Measurements from ENCODE around the gene ABI3BP. TPM values are rescaled to one million over a fixed set of nuclear protein-coding genes. Genes with fewer than 3 reads are reported as not detected.

ABI3BP gene
- total RNA-seq, 1 donor from 2014 or later: 91.1 TPM

DNA sequence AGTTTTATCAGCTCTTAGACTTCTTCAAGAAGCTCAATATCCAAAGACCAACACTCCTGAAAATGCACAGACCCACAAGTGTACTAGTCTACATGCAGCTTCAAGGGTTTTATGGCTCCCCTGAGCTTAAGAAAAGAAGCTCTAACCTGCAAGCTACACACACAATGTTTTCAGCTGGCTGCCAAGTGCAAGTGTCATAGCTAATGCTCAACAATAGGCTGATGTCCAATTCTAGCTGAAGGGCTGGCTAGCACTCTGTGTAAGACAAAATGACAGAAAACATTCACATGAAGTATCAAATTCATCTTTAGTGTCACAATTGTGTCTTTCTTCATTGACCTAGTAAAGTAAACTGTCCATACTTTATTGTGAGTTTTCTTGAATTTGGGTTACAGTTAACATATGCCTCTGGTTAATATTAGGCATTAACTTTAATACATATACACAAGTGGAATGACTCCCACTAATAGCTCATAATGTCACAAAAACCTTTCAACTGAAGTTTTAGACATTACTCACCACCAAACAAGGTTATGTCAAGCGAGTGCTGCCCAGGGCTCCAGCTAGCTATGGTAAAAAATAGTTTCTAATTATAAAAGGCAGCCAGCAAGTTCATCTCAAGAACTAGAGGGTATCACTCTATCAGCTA is 15.1 kb downstream of the ABI3BP start:
- Histone ChIP-seq H3K27ac (peak overlapping the region; percentile 30), H3K9me3 (no peaks in the 10 kb centered on the region), H3K36me3 (no peaks in the 10 kb centered on the region), H3K4me3 (no peak overlapping the region), H3K4me1 (peaks cover 48% of the 10 kb centered on the region), H3K27me3 (no peaks in the 10 kb centered on the region)
- intact Hi-C loops (cut with DNase I): no loop called here
- no peak for DNase-seq (ENCODE audit: extremely low spot score in 2 of 2)
- TF ChIP-seq POLR2A (IDR thresholded peaks at IDR 0.05) (no peak), POLR2AphosphoS5 (IDR thresholded peaks at IDR 0.05; ENCODE audit: insufficient read depth in 1 of 2, low read depth in 1 of 2) (no peak)
- TF ChIP-seq, protein P1, sequence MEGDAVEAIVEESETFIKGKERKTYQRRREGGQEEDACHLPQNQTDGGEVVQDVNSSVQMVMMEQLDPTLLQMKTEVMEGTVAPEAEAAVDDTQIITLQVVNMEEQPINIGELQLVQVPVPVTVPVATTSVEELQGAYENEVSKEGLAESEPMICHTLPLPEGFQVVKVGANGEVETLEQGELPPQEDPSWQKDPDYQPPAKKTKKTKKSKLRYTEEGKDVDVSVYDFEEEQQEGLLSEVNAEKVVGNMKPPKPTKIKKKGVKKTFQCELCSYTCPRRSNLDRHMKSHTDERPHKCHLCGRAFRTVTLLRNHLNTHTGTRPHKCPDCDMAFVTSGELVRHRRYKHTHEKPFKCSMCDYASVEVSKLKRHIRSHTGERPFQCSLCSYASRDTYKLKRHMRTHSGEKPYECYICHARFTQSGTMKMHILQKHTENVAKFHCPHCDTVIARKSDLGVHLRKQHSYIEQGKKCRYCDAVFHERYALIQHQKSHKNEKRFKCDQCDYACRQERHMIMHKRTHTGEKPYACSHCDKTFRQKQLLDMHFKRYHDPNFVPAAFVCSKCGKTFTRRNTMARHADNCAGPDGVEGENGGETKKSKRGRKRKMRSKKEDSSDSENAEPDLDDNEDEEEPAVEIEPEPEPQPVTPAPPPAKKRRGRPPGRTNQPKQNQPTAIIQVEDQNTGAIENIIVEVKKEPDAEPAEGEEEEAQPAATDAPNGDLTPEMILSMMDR (IDR thresholded peaks at IDR 0.05): no peak

DNA sequence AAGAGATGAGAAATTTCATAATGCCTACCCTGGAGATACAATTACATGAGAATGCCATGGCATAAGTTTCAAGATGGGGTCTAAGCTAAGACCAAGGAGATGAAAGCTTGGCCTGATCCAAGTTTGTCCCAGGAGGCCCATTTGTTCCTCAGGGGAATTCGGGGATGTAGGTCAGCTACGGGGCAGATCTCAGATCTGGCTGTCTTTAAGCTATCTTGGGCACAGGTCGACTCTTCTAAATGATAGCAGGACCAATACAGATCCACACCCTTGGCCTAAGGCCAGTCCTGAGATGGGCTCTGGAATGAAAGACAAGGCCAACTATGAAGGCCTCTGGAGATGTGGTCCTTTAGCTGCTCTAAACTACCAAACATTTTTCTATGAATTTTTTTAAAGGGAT is 16.6 kb downstream of the ABI3BP start:
- H3K27me3 ChIP-seq: no peaks in the 10 kb centered on the region
- DNase-seq (ENCODE audit: extremely low spot score in 2 of 2): no peak
- TF ChIP-seq, protein P1 (IDR thresholded peaks at IDR 0.05): no peak
- TF ChIP-seq POLR2A (IDR thresholded peaks at IDR 0.05) (no peak), POLR2AphosphoS5 (IDR thresholded peaks at IDR 0.05; ENCODE audit: insufficient read depth in 1 of 2, low read depth in 1 of 2) (no peak)
- no peak overlapping the region for H3K4me3 ChIP-seq
- peaks cover 39% of the 10 kb centered on the region for H3K4me1 ChIP-seq
- intact Hi-C loops (cut with DNase I): no loop called here
- no peak overlapping the region for H3K27ac ChIP-seq
- no peaks in the 10 kb centered on the region for H3K9me3 ChIP-seq
- no peaks in the 10 kb centered on the region for H3K36me3 ChIP-seq

DNA sequence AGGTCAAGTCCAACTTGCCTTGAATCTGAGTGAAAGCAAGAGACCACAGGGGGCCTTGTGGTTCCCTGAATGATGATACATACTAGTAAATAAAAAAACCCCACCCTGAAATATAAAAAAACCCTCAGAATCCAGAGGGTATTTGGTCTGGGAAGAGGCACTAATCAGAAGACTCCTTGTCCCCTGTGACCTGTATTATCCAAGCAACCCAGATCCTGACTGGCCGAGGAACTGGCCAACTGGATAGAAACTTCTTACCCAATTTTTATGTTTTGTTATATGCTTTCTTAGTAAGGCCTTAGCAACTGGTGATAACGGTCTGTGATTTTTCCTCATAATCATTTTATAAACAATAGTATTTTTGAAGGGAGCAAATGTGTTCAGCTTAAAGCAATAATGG is 17.5 kb downstream of the ABI3BP start:
- no peaks in the 10 kb centered on the region for H3K27me3 ChIP-seq
- intact Hi-C loops (cut with DNase I): no loop called here

DNA sequence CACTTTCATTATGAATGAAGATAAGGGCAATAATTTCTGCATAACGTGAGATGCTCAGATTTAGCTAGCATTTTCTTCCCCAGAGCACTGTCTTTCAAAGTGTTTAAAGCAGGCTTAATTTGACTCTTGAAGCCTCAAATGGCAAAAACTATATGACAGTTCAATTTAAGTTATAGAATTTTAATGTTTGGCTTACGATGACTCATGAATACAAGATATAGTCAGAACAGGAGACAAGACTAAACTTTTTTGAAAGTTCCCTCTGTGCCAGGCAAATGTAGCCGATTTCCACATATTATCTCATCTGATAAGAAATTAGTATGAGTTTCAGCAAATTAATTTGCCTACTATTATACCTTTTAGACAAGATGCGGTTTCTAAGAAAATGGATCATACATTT is 19.6 kb downstream of the ABI3BP start:
- intact Hi-C loops (cut with DNase I): no loop called here
- TF ChIP-seq, protein P1 (IDR thresholded peaks at IDR 0.05): no peak
- Histone ChIP-seq H3K36me3 (no peaks in the 10 kb centered on the region), H3K4me1 (peaks cover 29% of the 10 kb centered on the region), H3K27me3 (no peaks in the 10 kb centered on the region), H3K4me3 (no peak overlapping the region), H3K9me3 (no peaks in the 10 kb centered on the region), H3K27ac (no peak overlapping the region)
- no peak for DNase-seq (ENCODE audit: extremely low spot score in 2 of 2)

More for the DNA sequence above, 17.5 kb downstream of the ABI3BP start:
- peaks cover 36% of the 10 kb centered on the region for H3K4me1 ChIP-seq
- no peaks in the 10 kb centered on the region for H3K9me3 ChIP-seq
- no peak for DNase-seq (ENCODE audit: extremely low spot score in 2 of 2)
- TF ChIP-seq POLR2AphosphoS5 (IDR thresholded peaks at IDR 0.05; ENCODE audit: insufficient read depth in 1 of 2, low read depth in 1 of 2) (no peak), POLR2A (IDR thresholded peaks at IDR 0.05) (no peak)
- TF ChIP-seq, protein P1 (IDR thresholded peaks at IDR 0.05): no peak
- H3K4me3 ChIP-seq: no peak overlapping the region
- H3K27ac ChIP-seq: no peak overlapping the region
- H3K36me3 ChIP-seq: no peaks in the 10 kb centered on the region

DNA sequence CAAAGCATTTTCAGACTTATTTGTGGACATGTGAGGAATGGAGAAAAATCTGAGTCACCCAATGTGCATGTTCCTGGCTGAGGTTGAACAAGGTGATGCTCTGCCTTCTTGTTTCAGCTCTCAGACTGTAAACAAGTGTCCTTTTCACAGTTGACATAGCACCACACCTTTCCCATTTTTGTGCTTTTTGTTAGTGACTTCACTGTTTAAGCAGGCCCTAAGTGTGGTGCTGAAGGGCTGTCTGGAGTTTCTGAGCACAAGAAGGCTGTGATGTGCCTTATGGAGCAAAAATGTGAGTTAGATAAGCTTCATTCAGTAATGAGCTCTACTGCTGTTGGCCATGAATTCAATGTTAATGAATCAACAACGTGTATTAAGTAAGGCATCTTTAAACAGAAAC is 20.4 kb downstream of the ABI3BP start:
- Histone ChIP-seq H3K4me3 (no peak overlapping the region), H3K27me3 (no peaks in the 10 kb centered on the region), H3K36me3 (no peaks in the 10 kb centered on the region), H3K27ac (peak overlapping the region; percentile 0), H3K4me1 (peaks cover 25% of the 10 kb centered on the region), H3K9me3 (no peaks in the 10 kb centered on the region)
- no peak for TF ChIP-seq POLR2A (IDR thresholded peaks at IDR 0.05)
- TF ChIP-seq, protein P1 (IDR thresholded peaks at IDR 0.05): no peak
- no peak for TF ChIP-seq POLR2AphosphoS5 (IDR thresholded peaks at IDR 0.05; ENCODE audit: insufficient read depth in 1 of 2, low read depth in 1 of 2)
- intact Hi-C loops (cut with DNase I): no loop called here
- DNase-seq (ENCODE audit: extremely low spot score in 2 of 2): no peak

Data from vagina (tissue), 2 donors.